ENCODE data around the gene IQSEC1.
A peak's percentile ranks its signal among the peaks of the same experiment; 100 is the strongest.

IQSEC1 gene

GRCh38 chr3:13119471-13120220 is 46.4 kb upstream of the IQSEC1 start:
- no peak overlapping the region for H3K4me3 ChIP-seq

GRCh38 chr3:13116426-13116825 is 43.2 kb upstream of the IQSEC1 start:
- no peak overlapping the region for H3K27ac ChIP-seq
- H3K4me1 ChIP-seq, result peaks cover 0 to 7% (median 0%) of the 10 kb centered on the region in 4 donors
- peaks cover 0 to 60% of the 10 kb centered on the region in 2 donors for H3K27me3 ChIP-seq
- TF ChIP-seq CTCF (IDR thresholded peaks at IDR 0.05), result no peak
- intact Hi-C loops (cut with DNase I; ENCODE audit: low total_unique reads), result no loop called here
- H3K4me3 ChIP-seq, result no peak overlapping the region
- no peaks in the 10 kb centered on the region for H3K36me3 ChIP-seq
- DNase-seq, result peak in 1 of 2 donors; percentile 23
- H3K9me3 ChIP-seq, result no peaks in the 10 kb centered on the region

More at GRCh38 chr3:13119471-13120220, 46.4 kb upstream of the IQSEC1 start:
- Histone ChIP-seq H3K4me1 (no peaks in the 10 kb centered on the region), H3K36me3 (no peaks in the 10 kb centered on the region), H3K27me3 (peaks cover 0 to 42% of the 10 kb centered on the region in 2 donors), H3K9me3 (no peaks in the 10 kb centered on the region), H3K27ac (no peak overlapping the region)
- intact Hi-C loops (cut with DNase I; ENCODE audit: low total_unique reads), result no loop called here
- TF ChIP-seq CTCF (IDR thresholded peaks at IDR 0.05), result no peak
- DNase-seq, result peak in 1 of 2 donors; percentile 57

GRCh38 chr3:13115991-13116390 is 42.8 kb upstream of the IQSEC1 start:
- H3K27ac ChIP-seq, result no peak overlapping the region
- H3K27me3 ChIP-seq, result peaks cover 0 to 62% of the 10 kb centered on the region in 2 donors
- H3K4me1 ChIP-seq, result peaks cover 0 to 12% (median 0%) of the 10 kb centered on the region in 4 donors
- intact Hi-C loops (cut with DNase I; ENCODE audit: low total_unique reads), result no loop called here
- H3K9me3 ChIP-seq, result no peaks in the 10 kb centered on the region
- no peak for TF ChIP-seq CTCF (IDR thresholded peaks at IDR 0.05)
- DNase-seq, result peak in 1 of 2 donors; percentile 34
- no peak overlapping the region for H3K4me3 ChIP-seq
- H3K36me3 ChIP-seq, result no peaks in the 10 kb centered on the region

- Histone ChIP-seq H3K4me1 (peaks cover 0 to 12% (median 0%) of the 10 kb centered on the region in 4 donors), H3K9me3 (no peaks in the 10 kb centered on the region), H3K27ac (no peak overlapping the region), H3K4me3 (no peak overlapping the region), H3K36me3 (no peaks in the 10 kb centered on the region), H3K27me3 (peaks cover 0 to 67% of the 10 kb centered on the region in 2 donors)
- no peak for DNase-seq
- no peak for TF ChIP-seq CTCF (IDR thresholded peaks at IDR 0.05)
- intact Hi-C loops (cut with DNase I; ENCODE audit: low total_unique reads), result no loop called here
Observed at GRCh38 chr3:13115576-13115910, 42.3 kb upstream of the IQSEC1 start.

GRCh38 chr3:13114811-13115575 is 41.8 kb upstream of the IQSEC1 start:
- Histone ChIP-seq H3K36me3 (no peaks in the 10 kb centered on the region), H3K27ac (no peak overlapping the region), H3K4me1 (peaks cover 0 to 12% (median 0%) of the 10 kb centered on the region in 4 donors), H3K27me3 (peaks cover 0 to 65% of the 10 kb centered on the region in 2 donors), H3K9me3 (no peaks in the 10 kb centered on the region), H3K4me3 (no peak overlapping the region)
- DNase-seq, result peak in 1 of 2 donors; percentile 52
- intact Hi-C loops (cut with DNase I; ENCODE audit: low total_unique reads), result no loop called here
- no peak for TF ChIP-seq CTCF (IDR thresholded peaks at IDR 0.05)
